Caco-2 (cell line): ENCODE data around the gene BARX2. TPM values are rescaled to one million over a fixed set of nuclear protein-coding genes. Genes with fewer than 3 reads are reported as not detected.
A peak's percentile ranks its signal among the peaks of the same experiment; 100 is the strongest.

Source experiments
- BruUV-seq: library from RNA; stranded (reverse); fragments of 400-500 nt; replicated peaks from 2 replicates; lab custom pipeline; 2021; lab: Mats Ljungman, UMichigan
- CTCF ChIA-PET: fragments of 300-600 bp; sonication (Branson Sonifier 250); formaldehyde crosslinking; loops from one replicate; lab custom pipeline; 2022; ENCODE audit warnings: antibody characterized with exemption; lab: Charles Lee
- POLR2A ChIA-PET: fragments of 300-600 bp; sonication (Branson Sonifier 250); formaldehyde crosslinking; loops from one replicate; lab custom pipeline; 2022; ENCODE audit warnings: antibody characterized with exemption; lab: Charles Lee
- DNase-seq, 2 experiments: peaks; one replicate each; pipeline versions ENCODE4 v3.0.0 to v3.0.0-alpha.2; 2020 to 2022
- H3K27me3 ChIP-seq: replicated peaks from 2 replicates; pipeline ENCODE4 v1.6.0; 2011; ENCODE audit warnings: low read length; ENCODE audit not compliant: control insufficient read depth, insufficient read depth
- H3K36me3 ChIP-seq: 2 replicates; pipeline ENCODE4 v1.5.1; 2011; ENCODE audit warnings: low read length; ENCODE audit not compliant: control insufficient read depth, insufficient read depth
- H3K4me1 ChIP-seq: fragments of 250-450 bp; sonication (Bioruptor Pico); 2 replicates; pipeline ENCODE4 v1.5.1; 2020; ENCODE audit warnings: mild to moderate bottlenecking
- H3K4me3 ChIP-seq: 2 replicates; pipeline ENCODE4 v1.5.1; 2011; ENCODE audit warnings: low read depth, mild to moderate bottlenecking, control low read depth, low read length
- H3K9me3 ChIP-seq: fragments of 250-450 bp; sonication (Bioruptor Pico); 2 replicates; pipeline ENCODE4 v1.5.1; 2020; ENCODE audit warnings: mild to moderate bottlenecking, moderate library complexity
- H3K27ac Mint-ChIP-seq: one replicate; pipeline ENCODE4 v1.8.0; 2022; ENCODE audit warnings: mixed read lengths; ENCODE audit not compliant: unreplicated experiment
- H3K27me3 Mint-ChIP-seq: one replicate; pipeline ENCODE4 v1.8.0; 2022; ENCODE audit warnings: mixed read lengths; ENCODE audit not compliant: insufficient read depth, unreplicated experiment
- H3K36me3 Mint-ChIP-seq: one replicate; pipeline ENCODE4 v1.8.0; 2022; ENCODE audit warnings: mild to moderate bottlenecking, mixed read lengths; ENCODE audit not compliant: insufficient read depth, unreplicated experiment
- H3K4me1 Mint-ChIP-seq: one replicate; pipeline ENCODE4 v1.8.0; 2022; ENCODE audit warnings: low read depth, mixed read lengths; ENCODE audit not compliant: unreplicated experiment
- H3K4me3 Mint-ChIP-seq: one replicate; pipeline ENCODE4 v1.8.0; 2022; ENCODE audit warnings: mild to moderate bottlenecking, moderate library complexity, mixed read lengths; ENCODE audit not compliant: unreplicated experiment
- H3K9me3 Mint-ChIP-seq: one replicate; pipeline ENCODE4 v1.8.0; 2022; ENCODE audit warnings: mixed read lengths; ENCODE audit not compliant: unreplicated experiment
- intact Hi-C: fragments of 100-400 bp; cut with micrococcal nuclease; formaldehyde crosslinking; loops from one replicate; pipeline ENCODE4 v1.10.0; 2022; ENCODE audit not compliant: unreplicated experiment
- total RNA-seq: library from RNA; stranded (reverse); gene quantifications from 2 replicates; pipeline ENCODE4 v1.2.3, GENCODE V29; 2022
- TF ChIP-seq, protein P1 (sequence below), 2 experiments: fragments of 200-600 bp in 1 of 2; IDR thresholded peaks; 1 replicate in 1 of 2; 2 replicates in 1 of 2; pipeline versions ENCODE4 v1.5.1 to v1.8.0; 2011 to 2022; ENCODE audit warnings: antibody characterized with exemption in 1 of 2, control low read depth in 1 of 2, inconsistent platforms in 1 of 2, low read depth in 1 of 2, low read length in 1 of 2, mild to moderate bottlenecking in 1 of 2, moderate library complexity in 1 of 2; ENCODE audit not compliant: insufficient read depth in 1 of 2, severe bottlenecking in 1 of 2, unreplicated experiment in 1 of 2

BARX2 gene
- total RNA-seq, 1 experiment from 2014 or later: 0.82 TPM

DNA sequence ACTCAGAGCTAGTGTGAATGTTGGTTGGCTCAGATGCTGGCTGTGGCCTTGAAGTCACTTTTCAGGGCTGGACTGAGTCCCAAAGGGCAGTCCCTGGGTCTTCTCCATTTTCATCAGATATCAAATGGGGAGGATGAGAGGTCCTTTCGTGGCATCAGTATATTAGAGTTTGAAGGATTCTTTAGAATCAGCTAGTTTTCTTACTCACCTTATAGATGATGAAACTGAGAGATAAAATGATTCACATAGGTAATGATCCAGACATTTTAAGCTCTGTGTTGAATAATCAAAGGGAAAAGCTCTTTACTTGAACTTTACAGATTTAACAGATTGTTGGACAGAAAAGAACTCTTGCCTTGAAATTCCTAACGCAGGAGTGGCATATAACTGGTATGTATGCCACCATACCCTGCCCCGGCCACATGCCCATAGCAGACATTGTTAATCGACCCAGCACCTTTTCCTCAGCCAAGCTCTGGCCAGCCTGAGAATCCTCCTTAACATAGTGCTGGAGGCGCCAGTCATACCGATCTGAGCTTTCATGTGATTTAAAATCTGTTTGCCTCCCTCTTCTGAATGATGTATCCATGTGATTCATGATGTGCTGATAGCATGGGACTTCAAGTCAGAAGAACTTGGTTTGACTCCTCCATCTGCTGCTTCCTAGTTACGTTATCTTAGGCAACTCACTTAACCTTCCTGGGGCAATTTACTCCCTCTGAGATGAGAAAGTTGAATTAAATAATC lies 60.0 kb downstream of the BARX2 start:
- intact Hi-C loops: no loop called here
- Histone ChIP-seq H3K4me1 (peaks cover 22% of the 10 kb centered on the region), H3K36me3 (no peaks in the 10 kb centered on the region), H3K9me3 (peaks cover 9% of the 10 kb centered on the region), H3K27me3 (no peaks in the 10 kb centered on the region), H3K4me3 (no peak overlapping the region)
- TF ChIP-seq, protein P1, sequence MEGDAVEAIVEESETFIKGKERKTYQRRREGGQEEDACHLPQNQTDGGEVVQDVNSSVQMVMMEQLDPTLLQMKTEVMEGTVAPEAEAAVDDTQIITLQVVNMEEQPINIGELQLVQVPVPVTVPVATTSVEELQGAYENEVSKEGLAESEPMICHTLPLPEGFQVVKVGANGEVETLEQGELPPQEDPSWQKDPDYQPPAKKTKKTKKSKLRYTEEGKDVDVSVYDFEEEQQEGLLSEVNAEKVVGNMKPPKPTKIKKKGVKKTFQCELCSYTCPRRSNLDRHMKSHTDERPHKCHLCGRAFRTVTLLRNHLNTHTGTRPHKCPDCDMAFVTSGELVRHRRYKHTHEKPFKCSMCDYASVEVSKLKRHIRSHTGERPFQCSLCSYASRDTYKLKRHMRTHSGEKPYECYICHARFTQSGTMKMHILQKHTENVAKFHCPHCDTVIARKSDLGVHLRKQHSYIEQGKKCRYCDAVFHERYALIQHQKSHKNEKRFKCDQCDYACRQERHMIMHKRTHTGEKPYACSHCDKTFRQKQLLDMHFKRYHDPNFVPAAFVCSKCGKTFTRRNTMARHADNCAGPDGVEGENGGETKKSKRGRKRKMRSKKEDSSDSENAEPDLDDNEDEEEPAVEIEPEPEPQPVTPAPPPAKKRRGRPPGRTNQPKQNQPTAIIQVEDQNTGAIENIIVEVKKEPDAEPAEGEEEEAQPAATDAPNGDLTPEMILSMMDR (IDR thresholded peaks at IDR 0.05; ENCODE audit: insufficient read depth in 1 of 2, low read depth in 1 of 2, low read length in 1 of 2, severe bottlenecking in 1 of 2, unreplicated experiment in 1 of 2): no peak
- Mint-ChIP-seq H3K4me1 (peaks cover 32% of the 10 kb centered on the region), H3K36me3 (peaks cover 5% of the 10 kb centered on the region), H3K9me3 (peaks cover 24% of the 10 kb centered on the region), H3K4me3 (no peak overlapping the region), H3K27ac (peak overlapping the region; percentile 54), H3K27me3 (no peaks in the 10 kb centered on the region)
- BruUV-seq: no TSS peak
- ChIA-PET CTCF (interaction anchor here (1.1 to 1.3 kb wide), 2 partner anchors 40 to 60 kb away, joined by 3 read pairs; partner anchors contain the start of gene BARX2), POLR2A (no interaction called here)
- no peak for DNase-seq

DNA sequence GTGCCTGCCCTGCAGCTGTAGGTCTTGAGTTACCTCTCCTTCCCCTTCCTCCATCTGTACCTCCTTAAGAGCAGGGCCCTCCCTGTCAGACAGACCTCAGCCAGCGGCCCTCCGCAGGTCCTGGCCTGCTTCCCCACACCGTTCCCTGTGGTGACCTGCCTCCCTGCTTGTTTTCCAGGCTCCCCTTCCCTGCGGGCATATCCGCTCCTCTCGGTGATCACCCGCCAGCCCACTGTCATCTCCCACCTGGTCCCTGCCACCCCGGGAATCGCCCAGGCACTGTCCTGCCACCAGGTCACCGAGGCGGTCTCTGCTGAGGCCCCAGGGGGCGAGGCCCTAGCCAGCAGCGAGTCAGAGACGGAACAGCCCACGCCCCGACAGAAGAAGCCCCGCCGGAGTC lies 60.9 kb downstream of the BARX2 start:
- POLR2A ChIA-PET: no interaction called here
- Mint-ChIP-seq H3K36me3 (peaks cover 5% of the 10 kb centered on the region), H3K9me3 (peaks cover 15% of the 10 kb centered on the region), H3K27me3 (no peaks in the 10 kb centered on the region), H3K4me3 (no peak overlapping the region), H3K27ac (no peak overlapping the region), H3K4me1 (peaks cover 32% of the 10 kb centered on the region)
- CTCF ChIA-PET: no interaction called here
- intact Hi-C loops: no loop called here
- Histone ChIP-seq H3K4me3 (no peak overlapping the region), H3K27me3 (no peaks in the 10 kb centered on the region), H3K36me3 (no peaks in the 10 kb centered on the region), H3K9me3 (peaks cover 1% of the 10 kb centered on the region), H3K4me1 (peaks cover 26% of the 10 kb centered on the region)
- no TSS peak for BruUV-seq
- TF ChIP-seq, protein P1 (IDR thresholded peaks at IDR 0.05; ENCODE audit: insufficient read depth in 1 of 2, low read depth in 1 of 2, low read length in 1 of 2, severe bottlenecking in 1 of 2, unreplicated experiment in 1 of 2): no peak
- DNase-seq: no peak

DNA sequence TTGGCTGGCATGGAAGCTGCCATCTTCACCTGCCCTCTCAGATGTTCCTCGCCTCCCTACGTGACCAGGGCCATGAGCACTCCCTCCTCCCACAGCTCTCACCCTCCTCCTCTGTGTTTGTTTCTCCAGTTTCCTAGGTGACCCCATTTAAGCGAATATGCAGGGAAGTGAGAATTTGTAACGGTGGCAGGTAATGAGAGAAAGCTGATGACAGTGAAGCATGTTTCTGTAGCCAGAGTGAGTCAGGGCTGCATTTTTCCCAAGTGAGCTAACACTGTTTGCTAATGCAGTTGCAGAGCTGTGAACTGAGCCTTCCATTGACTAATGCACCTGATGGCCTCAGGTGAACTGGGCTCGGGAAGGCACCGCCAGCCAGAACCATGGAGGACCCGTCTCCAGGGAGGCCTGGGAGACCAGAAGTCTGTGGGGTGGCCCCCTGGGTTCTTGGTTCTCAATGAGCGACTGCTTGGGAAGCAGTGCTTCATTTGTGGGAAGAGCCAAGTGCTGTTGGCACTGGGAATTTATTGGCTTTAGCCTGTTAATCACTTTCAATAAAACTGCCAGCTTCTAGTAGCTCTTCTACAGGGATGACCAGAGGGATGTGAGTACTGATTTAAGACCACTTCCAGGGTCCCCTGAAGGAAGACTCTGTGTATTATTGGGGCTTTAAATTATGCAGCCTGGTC lies 64.5 kb downstream of the BARX2 start:
- no peaks in the 10 kb centered on the region for H3K36me3 Mint-ChIP-seq
- no peaks in the 10 kb centered on the region for H3K9me3 ChIP-seq
- TF ChIP-seq, protein P1 (IDR thresholded peaks at IDR 0.05; ENCODE audit: insufficient read depth in 1 of 2, low read depth in 1 of 2, low read length in 1 of 2, severe bottlenecking in 1 of 2, unreplicated experiment in 1 of 2): no peak
- CTCF ChIA-PET: interaction anchor here (0.8 to 1.8 kb wide), 5 partner anchors 13 to 255 kb away, joined by 3 to 5 read pairs (median 4); partner anchors contain the start of gene BARX2
- no peak overlapping the region for H3K4me3 ChIP-seq
- no peaks in the 10 kb centered on the region for H3K27me3 Mint-ChIP-seq
- H3K27ac Mint-ChIP-seq: peak overlapping the region; percentile 13
- POLR2A ChIA-PET: no interaction called here
- peaks cover 19% of the 10 kb centered on the region for H3K4me1 ChIP-seq
- no peaks in the 10 kb centered on the region for H3K36me3 ChIP-seq
- H3K27me3 ChIP-seq: no peaks in the 10 kb centered on the region
- no TSS peak for BruUV-seq
- peaks cover 29% of the 10 kb centered on the region for H3K4me1 Mint-ChIP-seq
- peak; percentile 65 to 66 for DNase-seq
- intact Hi-C loops: loop anchor here (1.0 to 2.0 kb wide), 3 partner anchors 12 to 19 kb away; no protein-coding TSS in a partner anchor
- no peak overlapping the region for H3K4me3 Mint-ChIP-seq
- no peaks in the 10 kb centered on the region for H3K9me3 Mint-ChIP-seq
